Neuronal stem cell (in vitro differentiated cells): Measurements from ENCODE around the gene MROH8.

ENCODE experiments used
- DNase-seq: peaks from one replicate; pipeline ENCODE4 v3.0.0-alpha.2; 2013; ENCODE audit warnings: low spot score
- H2AFZ ChIP-seq: one replicate; pipeline ENCODE4 v1.6.1; 2013; ENCODE audit warnings: mild to moderate bottlenecking, low read length, inconsistent platforms
- H2AK5ac ChIP-seq: 2 replicates; pipeline ENCODE4 v1.6.1; 2013; ENCODE audit warnings: low read depth, mild to moderate bottlenecking, inconsistent platforms, low read length, moderate library complexity, mixed read lengths
- H2BK120ac ChIP-seq: 2 replicates; pipeline ENCODE4 v1.6.1; 2013; ENCODE audit warnings: low read depth, mild to moderate bottlenecking, inconsistent platforms, low read length, moderate library complexity, mixed read lengths
- H2BK12ac ChIP-seq: one replicate; pipeline ENCODE4 v1.6.1; 2013; ENCODE audit warnings: low read length, inconsistent platforms
- H2BK15ac ChIP-seq: 2 replicates; pipeline ENCODE4 v1.6.1; 2013; ENCODE audit warnings: mild to moderate bottlenecking, low read length, inconsistent platforms, mixed read lengths
- H2BK5ac ChIP-seq: one replicate; pipeline ENCODE4 v1.6.1; 2013; ENCODE audit warnings: inconsistent platforms, mild to moderate bottlenecking, low read length, moderate library complexity
- H3K14ac ChIP-seq: one replicate; pipeline ENCODE4 v1.6.1; 2013; ENCODE audit warnings: low read length, inconsistent platforms
- H3K18ac ChIP-seq: 2 replicates; pipeline ENCODE4 v1.6.1; 2013; ENCODE audit warnings: low read length, inconsistent platforms
- H3K23ac ChIP-seq: 2 replicates; pipeline ENCODE4 v1.6.1; 2013; ENCODE audit warnings: low read depth, mild to moderate bottlenecking, mixed read lengths, low read length, inconsistent platforms; ENCODE audit not compliant: poor library complexity
- H3K27ac ChIP-seq: replicated peaks from 3 replicates; pipeline ENCODE4 v1.5.1; 2013; ENCODE audit warnings: low read length, inconsistent platforms
- H3K27me3 ChIP-seq, 3 experiments: 2 replicates each; pipeline ENCODE4 v1.6.1; 2013; ENCODE audit warnings: low read length in 3 of 3, mild to moderate bottlenecking in 2 of 3, inconsistent platforms in 1 of 3, low read depth in 1 of 3, mixed read lengths in 1 of 3, moderate library complexity in 1 of 3; ENCODE audit not compliant: control insufficient read depth in 3 of 3, insufficient read depth in 3 of 3
- H3K36me3 ChIP-seq, 2 donors: replicated peaks in 1 of 2; 2 replicates each; pipeline ENCODE4 v1.6.1; 2013; ENCODE audit warnings: low read length in 2 of 2; ENCODE audit not compliant: control insufficient read depth in 2 of 2, insufficient read depth in 2 of 2
- H3K4ac ChIP-seq: 2 replicates; pipeline ENCODE4 v1.6.1; 2013; ENCODE audit warnings: inconsistent platforms, mild to moderate bottlenecking, low read length, moderate library complexity
- H3K4me1 ChIP-seq, 2 donors: 1 replicate in 1 of 2; 2 replicates in 1 of 2; pipeline ENCODE4 v1.6.1; 2013; ENCODE audit warnings: low read length in 2 of 2, low read depth in 1 of 2; ENCODE audit not compliant: control insufficient read depth in 2 of 2, insufficient read depth in 1 of 2
- H3K4me2 ChIP-seq: one replicate; pipeline ENCODE4 v1.6.1; 2013; ENCODE audit warnings: mild to moderate bottlenecking, low read length, inconsistent platforms; ENCODE audit not compliant: insufficient read depth, poor library complexity, severe bottlenecking
- H3K4me3 ChIP-seq, 2 donors: 2 replicates each; pipeline ENCODE4 v1.5.1; 2013; ENCODE audit warnings: low read length in 2 of 2, mild to moderate bottlenecking in 2 of 2, inconsistent platforms in 1 of 2, moderate library complexity in 1 of 2
- H3K79me1 ChIP-seq: one replicate; pipeline ENCODE4 v1.6.1; 2013; ENCODE audit warnings: low read depth, mild to moderate bottlenecking, inconsistent platforms, low read length, moderate library complexity
- H3K9ac ChIP-seq: one replicate; pipeline ENCODE4 v1.6.1; 2013; ENCODE audit warnings: mild to moderate bottlenecking, low read depth, low read length, inconsistent platforms; ENCODE audit not compliant: poor library complexity
- H3K9me3 ChIP-seq, 2 donors: replicated peaks in 1 of 2; 2 replicates each; pipeline versions ENCODE3 to v1.6.1; 2013; ENCODE audit warnings: low read length in 2 of 2, mild to moderate bottlenecking in 2 of 2, inconsistent platforms in 1 of 2, low read depth in 1 of 2, mixed read lengths in 1 of 2, moderate library complexity in 1 of 2; ENCODE audit not compliant: control insufficient read depth in 2 of 2, insufficient read depth in 1 of 2
- H4K8ac ChIP-seq: one replicate; pipeline ENCODE4 v1.6.1; 2013; ENCODE audit warnings: low read depth, mild to moderate bottlenecking, inconsistent platforms, low read length, moderate library complexity
- H4K91ac ChIP-seq: one replicate; pipeline ENCODE4 v1.6.1; 2013; ENCODE audit warnings: low read length, low read depth, mild to moderate bottlenecking, inconsistent platforms; ENCODE audit not compliant: poor library complexity
- WGBS, 2 donors: extraction: QIAGEN DNeasy Blood & Tissue Kit; methylation state at CpG; one replicate each; pipeline ENCODE4 v1.1.7; 2013; ENCODE audit warnings: missing lambda C conversion rate in 2 of 2, mixed read lengths in 1 of 2; ENCODE audit not compliant: insufficient read length in 2 of 2, insufficient replicate concordance in 1 of 2; ENCODE audit errors: extremely low coverage in 2 of 2; 5-methylcytosine and 5-hydroxymethylcytosine counted together

MROH8 gene

GRCh38 chr20:37204056-37204455, 24.7 kb upstream of the MROH8 start:
- no peak for DNase-seq
- Histone ChIP-seq H3K27ac (peak overlapping the region; percentile 88), H3K4me1 (peaks cover 19 to 30% of the 10 kb centered on the region in 2 donors), H3K14ac (no peak overlapping the region), H3K4ac (no peak overlapping the region), H4K8ac (peak overlapping the region; percentile 6), H2BK15ac (no peak overlapping the region), H3K4me3 (no peak overlapping the region), H3K4me2 (no peak overlapping the region), H3K9ac (no peak overlapping the region), H2AK5ac (peak overlapping the region; percentile 2), H3K9me3 (no peaks in the 10 kb centered on the region), H2BK5ac (peak overlapping the region; percentile 4), H3K23ac (no peak overlapping the region), H4K91ac (peak overlapping the region; percentile 26), H2BK12ac (peak overlapping the region; percentile 1), H3K79me1 (peaks cover 3% of the 10 kb centered on the region), H3K36me3 (peaks cover 20 to 97% of the 10 kb centered on the region in 2 donors), H3K27me3 (no peaks in the 10 kb centered on the region), H2AFZ (no peak overlapping the region), H3K18ac (peak overlapping the region; percentile 36), H2BK120ac (no peak overlapping the region)
- WGBS, 2 donors = no CpG with 5 or more reads among the region's 3 CpGs

DNA sequence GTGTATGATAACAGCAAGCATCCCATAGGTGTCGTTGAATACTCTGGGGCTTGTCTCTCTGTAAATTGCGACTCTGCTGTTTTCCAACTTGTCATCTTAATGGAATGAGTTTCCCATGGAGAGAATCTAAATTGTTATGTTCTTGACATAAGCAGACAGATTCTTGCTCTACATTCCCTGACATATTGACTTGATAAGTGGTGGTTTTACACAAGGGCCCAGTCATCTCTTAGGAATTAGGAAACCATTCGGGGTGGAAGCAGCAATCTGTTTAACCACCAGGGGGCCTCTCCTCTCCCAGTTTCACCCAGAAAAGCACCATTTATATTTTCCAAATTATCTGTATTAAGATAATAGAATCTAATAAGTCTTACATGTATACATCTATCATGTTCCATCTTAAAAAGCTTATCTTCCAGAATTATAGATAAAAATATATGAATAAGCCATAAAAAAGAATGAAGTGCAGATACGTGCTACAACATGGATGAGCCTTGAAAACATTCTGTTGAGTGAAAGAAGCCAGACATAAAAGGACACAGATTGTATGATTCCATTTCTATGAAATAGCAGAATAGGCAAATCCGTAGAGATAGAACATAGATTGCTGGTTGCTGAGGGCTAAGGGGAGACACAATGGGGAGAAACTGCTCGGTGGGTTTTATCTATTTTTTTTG, 23.1 kb upstream of the MROH8 start:
- no peak overlapping the region for H3K14ac ChIP-seq
- no peak overlapping the region for H4K8ac ChIP-seq
- no peak overlapping the region for H2AFZ ChIP-seq
- no peak overlapping the region for H3K18ac ChIP-seq
- H2BK15ac ChIP-seq = no peak overlapping the region
- no peak for DNase-seq
- no peak overlapping the region for H2BK12ac ChIP-seq
- H3K36me3 ChIP-seq = peaks cover 24 to 97% of the 10 kb centered on the region in 2 donors
- no peak overlapping the region for H3K23ac ChIP-seq
- WGBS, 2 donors = no CpG with 5 or more reads among the region's 6 CpGs
- H3K9ac ChIP-seq = no peak overlapping the region
- H3K4me2 ChIP-seq = no peak overlapping the region
- peaks cover 17 to 30% of the 10 kb centered on the region in 2 donors for H3K4me1 ChIP-seq
- no peak overlapping the region for H2BK5ac ChIP-seq
- H3K4me3 ChIP-seq = no peak overlapping the region
- H4K91ac ChIP-seq = no peak overlapping the region
- H3K79me1 ChIP-seq = peaks cover 3% of the 10 kb centered on the region
- no peak overlapping the region for H2BK120ac ChIP-seq
- H3K27me3 ChIP-seq = no peaks in the 10 kb centered on the region
- no peak overlapping the region for H2AK5ac ChIP-seq
- no peak overlapping the region for H3K4ac ChIP-seq
- no peaks in the 10 kb centered on the region for H3K9me3 ChIP-seq
- no peak overlapping the region for H3K27ac ChIP-seq

DNA sequence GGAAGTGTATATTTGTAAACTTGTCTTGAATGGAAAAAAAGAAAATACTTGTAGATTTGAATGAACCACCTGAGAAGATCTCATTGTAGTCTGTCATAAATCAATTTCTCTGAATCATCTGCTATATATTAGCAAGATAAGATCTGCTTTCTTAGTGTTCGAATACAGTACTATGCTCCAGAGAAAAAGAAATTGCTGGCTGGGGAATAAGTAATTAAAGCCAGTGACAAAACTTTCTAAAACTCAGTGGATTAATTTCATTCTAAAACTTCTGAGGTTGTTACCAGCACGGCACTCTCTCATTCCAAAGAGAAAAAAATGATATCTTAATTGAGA, 22.4 kb upstream of the MROH8 start:
- H2BK5ac ChIP-seq = no peak overlapping the region
- no peak overlapping the region for H2BK15ac ChIP-seq
- H3K18ac ChIP-seq = no peak overlapping the region
- H4K91ac ChIP-seq = no peak overlapping the region
- no peak overlapping the region for H3K27ac ChIP-seq
- H4K8ac ChIP-seq = no peak overlapping the region
- no peak for DNase-seq
- no peak overlapping the region for H3K14ac ChIP-seq
- no peaks in the 10 kb centered on the region for H3K9me3 ChIP-seq
- H3K27me3 ChIP-seq = no peaks in the 10 kb centered on the region
- H3K9ac ChIP-seq = no peak overlapping the region
- no CpG with 5 or more reads among the region's 2 CpGs for WGBS, 2 donors
- no peak overlapping the region for H2AK5ac ChIP-seq
- peaks cover 19 to 30% of the 10 kb centered on the region in 2 donors for H3K4me1 ChIP-seq
- no peak overlapping the region for H2BK12ac ChIP-seq
- H2BK120ac ChIP-seq = no peak overlapping the region
- H3K36me3 ChIP-seq = peaks cover 21 to 97% of the 10 kb centered on the region in 2 donors
- no peak overlapping the region for H2AFZ ChIP-seq
- H3K4ac ChIP-seq = no peak overlapping the region
- peaks cover 5% of the 10 kb centered on the region for H3K79me1 ChIP-seq
- no peak overlapping the region for H3K4me3 ChIP-seq
- H3K23ac ChIP-seq = no peak overlapping the region
- H3K4me2 ChIP-seq = no peak overlapping the region

- Histone ChIP-seq H2AFZ (no peak overlapping the region), H4K91ac (no peak overlapping the region), H2BK15ac (no peak overlapping the region), H3K4ac (no peak overlapping the region), H2BK5ac (no peak overlapping the region), H3K27ac (no peak overlapping the region), H3K14ac (no peak overlapping the region), H2BK120ac (no peak overlapping the region), H3K79me1 (peaks cover 7% of the 10 kb centered on the region), H3K18ac (no peak overlapping the region), H2BK12ac (no peak overlapping the region), H2AK5ac (no peak overlapping the region), H3K36me3 (peaks cover 23 to 97% of the 10 kb centered on the region in 2 donors), H3K4me2 (no peak overlapping the region), H3K9ac (no peak overlapping the region), H3K4me3 (no peak overlapping the region), H3K23ac (no peak overlapping the region), H3K4me1 (peaks cover 21 to 28% of the 10 kb centered on the region in 2 donors), H4K8ac (no peak overlapping the region), H3K27me3 (no peaks in the 10 kb centered on the region), H3K9me3 (no peaks in the 10 kb centered on the region)
- no CpG with 5 or more reads among the region's 13 CpGs for WGBS, 2 donors
- DNase-seq = no peak
These were observed 21.8 kb upstream of the MROH8 start for GRCh38 chr20:37200926-37201826.
